Astrocyte of the hippocampus (primary cell): ENCODE results near the gene RANBP1.

ENCODE experiments used
- DNase-seq: peaks from one replicate; pipeline ENCODE4 v3.0.0; 2011; ENCODE audit warnings: low read depth, low spot score

Gene RANBP1

GRCh38 chr22:20171288-20172140 is 55.6 kb downstream of the RANBP1 start:
- no peak for DNase-seq

- DNase-seq, result no peak
Measured at GRCh38 chr22:20172141-20172613, 56.3 kb downstream of the RANBP1 start.

- DNase-seq, result no peak
Measured at GRCh38 chr22:20173246-20173645, 57.3 kb downstream of the RANBP1 start.

- DNase-seq, result no peak
Measured at GRCh38 chr22:20173772-20174171, 57.9 kb downstream of the RANBP1 start.

GRCh38 chr22:20174785-20175596 is 59.1 kb downstream of the RANBP1 start:
- peak; percentile 38 for DNase-seq

- no peak for DNase-seq
Measured at GRCh38 chr22:20175597-20175900, 59.6 kb downstream of the RANBP1 start.

GRCh38 chr22:20176421-20177085 is 60.6 kb downstream of the RANBP1 start:
- DNase-seq, result no peak
